ENCODE measurements around the gene RRBP1.

RRBP1 gene

GRCh38 chr20:17605131-17605660 is 76.8 kb downstream of the RRBP1 start:
- no peak for TF ChIP-seq CTCF (IDR thresholded peaks at IDR 0.05; ENCODE audit: insufficient read depth, low read depth, low read length, missing control alignments)
- H3K4me3 ChIP-seq (ENCODE audit: low read length) = no peak overlapping the region

GRCh38 chr20:17602493-17602892 is 79.5 kb downstream of the RRBP1 start:
- DNase-seq (ENCODE audit: low read depth) = no peak
- no peak overlapping the region for H3K4me3 ChIP-seq (ENCODE audit: low read length)
- no peak for TF ChIP-seq CTCF (IDR thresholded peaks at IDR 0.05; ENCODE audit: insufficient read depth, low read depth, low read length, missing control alignments)

More at GRCh38 chr20:17605131-17605660, 76.8 kb downstream of the RRBP1 start:
- no peak for DNase-seq (ENCODE audit: low read depth)

GRCh38 chr20:17601957-17602356 is 80.1 kb downstream of the RRBP1 start:
- no peak for TF ChIP-seq CTCF (IDR thresholded peaks at IDR 0.05; ENCODE audit: insufficient read depth, low read depth, low read length, missing control alignments)
- no peak for DNase-seq (ENCODE audit: low read depth)
- H3K4me3 ChIP-seq (ENCODE audit: low read length) = no peak overlapping the region

GRCh38 chr20:17598013-17598550 is 84.0 kb downstream of the RRBP1 start:
- DNase-seq (ENCODE audit: low read depth) = no peak
- H3K4me3 ChIP-seq (ENCODE audit: low read length) = no peak overlapping the region
- no peak for TF ChIP-seq CTCF (IDR thresholded peaks at IDR 0.05; ENCODE audit: insufficient read depth, low read depth, low read length, missing control alignments)

GRCh38 chr20:17595856-17596255 is 86.2 kb downstream of the RRBP1 start:
- no peak for TF ChIP-seq CTCF (IDR thresholded peaks at IDR 0.05; ENCODE audit: insufficient read depth, low read depth, low read length, missing control alignments)
- no peak overlapping the region for H3K4me3 ChIP-seq (ENCODE audit: low read length)
- DNase-seq (ENCODE audit: low read depth) = no peak

GRCh38 chr20:17594443-17594842 is 87.6 kb downstream of the RRBP1 start:
- H3K4me3 ChIP-seq (ENCODE audit: low read length) = no peak overlapping the region
- TF ChIP-seq CTCF (IDR thresholded peaks at IDR 0.05; ENCODE audit: insufficient read depth, low read depth, low read length, missing control alignments) = no peak
- peak; percentile 95 for DNase-seq (ENCODE audit: low read depth)

GRCh38 chr20:17593902-17594301 is 88.1 kb downstream of the RRBP1 start:
- H3K4me3 ChIP-seq (ENCODE audit: low read length) = no peak overlapping the region
- no peak for TF ChIP-seq CTCF (IDR thresholded peaks at IDR 0.05; ENCODE audit: insufficient read depth, low read depth, low read length, missing control alignments)
- no peak for DNase-seq (ENCODE audit: low read depth)
